GM23338 (cell line): ENCODE measurements around the gene FAM98C. TPM values are rescaled to one million over a fixed set of nuclear protein-coding genes. Genes with fewer than 3 reads are reported as not detected.

ENCODE experiments used
- ATAC-seq: fragments of 200-7000 bp; cut with Tn5 transposase; 3 replicates; pipeline ENCODE4 v1.9.1; 2020
- DNase-seq: peaks from one replicate; pipeline ENCODE4 v3.0.0-alpha.2; 2015; ENCODE audit warnings: low spot score
- H2AFZ ChIP-seq: fragments of 200-600 bp; sonication (generic); 2 replicates; pipeline ENCODE4 v1.8.0; 2016; ENCODE audit warnings: antibody characterized with exemption, mild to moderate bottlenecking, moderate library complexity
- H3F3A ChIP-seq: fragments of 200-600 bp; sonication (generic); replicated peaks from 2 replicates; pipeline ENCODE4 v1.8.0; 2017; ENCODE audit warnings: antibody characterized with exemption, mixed run types, low read depth
- H3K27ac ChIP-seq: fragments of 200-600 bp; sonication (generic); 2 replicates; pipeline ENCODE4 v1.6.1; 2016; ENCODE audit warnings: low read depth
- H3K27me3 ChIP-seq: fragments of 200-600 bp; sonication (generic); 2 replicates; pipeline ENCODE4 v1.8.0; 2016; ENCODE audit warnings: mild to moderate bottlenecking, mixed run types, moderate library complexity; ENCODE audit not compliant: insufficient read depth
- H3K36me3 ChIP-seq: fragments of 200-600 bp; sonication (generic); 2 replicates; pipeline ENCODE4 v1.8.0; 2016; ENCODE audit warnings: mild to moderate bottlenecking; ENCODE audit not compliant: insufficient read depth
- H3K4me1 ChIP-seq: fragments of 200-600 bp; sonication (generic); 2 replicates; pipeline ENCODE4 v1.8.0; 2016; ENCODE audit warnings: mild to moderate bottlenecking, moderate library complexity; ENCODE audit not compliant: insufficient read depth
- H3K4me2 ChIP-seq: fragments of 200-600 bp; sonication (generic); 2 replicates; pipeline ENCODE4 v1.7.1; 2017; ENCODE audit warnings: mixed run types
- H3K4me3 ChIP-seq: fragments of 200-600 bp; sonication (generic); 2 replicates; pipeline ENCODE4 v1.6.1; 2016; ENCODE audit warnings: mixed run types
- H3K79me2 ChIP-seq: fragments of 200-600 bp; sonication (generic); replicated peaks from 2 replicates; pipeline ENCODE4 v1.8.0; 2017; ENCODE audit warnings: mild to moderate bottlenecking; ENCODE audit not compliant: insufficient read depth
- H3K9me2 ChIP-seq: fragments of 200-600 bp; sonication (generic); 2 replicates; pipeline ENCODE4 v1.8.0; 2017; ENCODE audit not compliant: insufficient read depth
- H4K20me1 ChIP-seq: fragments of 200-600 bp; sonication (generic); replicated peaks from 2 replicates; pipeline ENCODE4 v1.8.0; 2017; ENCODE audit warnings: mild to moderate bottlenecking; ENCODE audit not compliant: insufficient read depth
- H3K27ac Mint-ChIP-seq: 2 replicates; pipeline ENCODE4 v1.8.0; 2020; ENCODE audit warnings: inconsistent platforms, mild to moderate bottlenecking, moderate library complexity, mixed read lengths
- H3K27me3 Mint-ChIP-seq: 3 replicates; pipeline ENCODE4 v1.8.0; 2022; ENCODE audit warnings: low read depth, mild to moderate bottlenecking, moderate library complexity, mixed read lengths, inconsistent platforms; ENCODE audit not compliant: insufficient read depth, poor library complexity
- H3K36me3 Mint-ChIP-seq: 3 replicates; pipeline ENCODE4 v1.8.0; 2021; ENCODE audit warnings: low read depth, mild to moderate bottlenecking, inconsistent platforms, moderate library complexity, mixed read lengths
- H3K4me1 Mint-ChIP-seq: 3 replicates; pipeline ENCODE4 v1.8.0; 2020; ENCODE audit warnings: mild to moderate bottlenecking, inconsistent platforms, mixed read lengths
- H3K4me3 Mint-ChIP-seq: 3 replicates; pipeline ENCODE4 v1.8.0; 2021; ENCODE audit warnings: moderate library complexity, mild to moderate bottlenecking, inconsistent platforms, mixed read lengths
- H3K9me3 Mint-ChIP-seq: 3 replicates; pipeline ENCODE4 v1.8.0; 2020; ENCODE audit warnings: moderate library complexity, mild to moderate bottlenecking, inconsistent platforms, mixed read lengths
- CREB1 ChIP-seq: fragments of 250-450 bp; sonication (Bioruptor Pico); IDR thresholded peaks from 2 replicates; pipeline ENCODE4 v1.5.0; 2020; ENCODE audit warnings: low read depth, mild to moderate bottlenecking, moderate library complexity
- EZH2 ChIP-seq: fragments of 200-600 bp; sonication (generic); IDR thresholded peaks from one replicate; pipeline ENCODE4 v1.8.0; 2017; ENCODE audit warnings: antibody characterized with exemption, mild to moderate bottlenecking, low read depth; ENCODE audit not compliant: unreplicated experiment
- EZH2phosphoT487 ChIP-seq: fragments of 200-600 bp; sonication (generic); IDR thresholded peaks from one replicate; pipeline ENCODE4 v1.8.1; 2018; ENCODE audit warnings: antibody characterized with exemption; ENCODE audit not compliant: unreplicated experiment
- JUNB ChIP-seq: IDR thresholded peaks from one replicate; pipeline ENCODE4 v1.6.1; 2016; ENCODE audit warnings: antibody characterized with exemption; ENCODE audit not compliant: unreplicated experiment
- NANOG ChIP-seq: IDR thresholded peaks from 2 replicates; pipeline ENCODE4 v1.6.1; 2016; ENCODE audit warnings: antibody characterized with exemption, borderline replicate concordance
- POLR2AphosphoS5 ChIP-seq: IDR thresholded peaks from 2 replicates; pipeline ENCODE4 v1.6.1; 2016; ENCODE audit warnings: antibody characterized with exemption, low read depth
- STAT1 ChIP-seq: IDR thresholded peaks from one replicate; pipeline ENCODE4 v1.6.1; 2016; ENCODE audit warnings: antibody characterized with exemption; ENCODE audit not compliant: unreplicated experiment
- ZNF114 ChIP-seq: fragments of 250-450 bp; sonication (Bioruptor Pico); IDR thresholded peaks from 2 replicates; pipeline ENCODE4 v1.5.0; 2020; ENCODE audit warnings: mild to moderate bottlenecking, moderate library complexity
- ZNF331 ChIP-seq: fragments of 250-450 bp; sonication (Bioruptor Pico); IDR thresholded peaks from 2 replicates; pipeline ENCODE4 v1.5.0; 2020; ENCODE audit warnings: low read depth, mild to moderate bottlenecking, moderate library complexity
- polyA plus RNA-seq: library from polyadenylated mRNA; unstranded; fragments of >200 nt; fragmentation: Nextera tagmentation; extraction: Ambion mirVana; gene quantifications from 2 replicates; pipeline ENCODE4 v1.2.1, GENCODE V29; 2016
- total RNA-seq: library from RNA; depleted of rRNA; stranded (reverse); fragments of >200 nt; shearing (Covaris generic); gene quantifications from 2 replicates; pipeline ENCODE4 v1.2.3, GENCODE V29; 2014
- TF ChIP-seq, protein P1 (sequence below): IDR thresholded peaks from 2 replicates; pipeline ENCODE4 v1.6.1; 2016; ENCODE audit warnings: antibody characterized with exemption
- TF ChIP-seq, protein P2 (sequence below), 2 experiments: fragments of 200-600 bp in 1 of 2; sonication (generic) in 1 of 2; conservative IDR thresholded peaks; 2 replicates each; pipeline versions ENCODE4 v1.5.1 to v1.6.1; 2016 to 2017; ENCODE audit warnings: antibody characterized with exemption in 2 of 2, low read depth in 2 of 2, mild to moderate bottlenecking in 2 of 2, moderate library complexity in 1 of 2
- TF ChIP-seq, protein P3 (sequence below): fragments of 250-450 bp; sonication (Bioruptor Pico); IDR thresholded peaks from 2 replicates; pipeline ENCODE4 v1.5.0; 2020; ENCODE audit warnings: mild to moderate bottlenecking, moderate library complexity
- TF ChIP-seq, protein P4 (sequence below): IDR thresholded peaks from one replicate; pipeline ENCODE4 v1.6.1; 2018; ENCODE audit warnings: antibody characterized with exemption; ENCODE audit not compliant: unreplicated experiment

The FAM98C gene
- total and polyA plus RNA-seq, 2 experiments from 2014 or later = 4.3 to 7.6 TPM

DNA sequence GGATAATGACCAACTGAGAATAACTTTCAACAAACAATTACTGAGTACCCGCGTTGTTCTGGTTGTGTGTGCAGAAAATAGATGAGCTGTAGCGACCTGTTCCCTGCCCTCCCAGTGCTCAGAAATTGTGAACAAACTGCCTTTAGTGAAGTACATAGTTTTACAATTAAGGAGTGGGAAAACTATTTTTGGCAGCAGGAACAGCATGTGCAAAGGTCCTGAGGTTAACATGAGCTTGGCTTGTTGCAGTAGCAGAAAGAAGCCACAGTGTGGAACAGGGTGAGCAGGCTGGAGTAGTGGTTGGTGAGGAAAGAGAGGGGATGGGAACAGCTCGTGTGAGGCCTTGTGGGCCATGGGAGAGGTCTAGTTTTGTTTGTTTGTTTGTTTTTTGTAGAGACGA, 46.6 kb downstream of the FAM98C start:
- Histone ChIP-seq H3K4me3 (no peak overlapping the region), H3K4me2 (no peak overlapping the region), H3K79me2 (no peaks in the 10 kb centered on the region), H3K36me3 (peaks cover 23% of the 10 kb centered on the region), H3K9me2 (no peaks in the 10 kb centered on the region), H4K20me1 (peaks cover 12% of the 10 kb centered on the region; the same call in 1 of the 2 replicates), H3K27ac (no peak overlapping the region), H3F3A (peaks cover 15% of the 10 kb centered on the region; the same call in 1 of the 2 replicates), H2AFZ (no peak overlapping the region), H3K4me1 (0 out of 2 replicates have a peak, but pooled peaks cover 4% of the 10 kb centered on the region), H3K27me3 (no peaks in the 10 kb centered on the region)
- Mint-ChIP-seq H3K27me3 (peaks cover 8% of the 10 kb centered on the region), H3K27ac (no peak overlapping the region), H3K36me3 (peaks cover 76% of the 10 kb centered on the region), H3K4me1 (peaks cover 10% of the 10 kb centered on the region), H3K4me3 (no peak overlapping the region), H3K9me3 (no peaks in the 10 kb centered on the region; the same call in 2 of the 3 replicates)
- no peak for DNase-seq
- no peak for ATAC-seq
- TF ChIP-seq JUNB (no peak), EZH2phosphoT487 (no peak), NANOG (no peak), EZH2 (no peak), CREB1 (CRISPR knock-in tag) (no peak), ZNF331 (CRISPR knock-in tag) (no peak), POLR2AphosphoS5 (no peak), ZNF114 (CRISPR knock-in tag) (no peak), STAT1 (no peak)
- TF ChIP-seq, protein P1, sequence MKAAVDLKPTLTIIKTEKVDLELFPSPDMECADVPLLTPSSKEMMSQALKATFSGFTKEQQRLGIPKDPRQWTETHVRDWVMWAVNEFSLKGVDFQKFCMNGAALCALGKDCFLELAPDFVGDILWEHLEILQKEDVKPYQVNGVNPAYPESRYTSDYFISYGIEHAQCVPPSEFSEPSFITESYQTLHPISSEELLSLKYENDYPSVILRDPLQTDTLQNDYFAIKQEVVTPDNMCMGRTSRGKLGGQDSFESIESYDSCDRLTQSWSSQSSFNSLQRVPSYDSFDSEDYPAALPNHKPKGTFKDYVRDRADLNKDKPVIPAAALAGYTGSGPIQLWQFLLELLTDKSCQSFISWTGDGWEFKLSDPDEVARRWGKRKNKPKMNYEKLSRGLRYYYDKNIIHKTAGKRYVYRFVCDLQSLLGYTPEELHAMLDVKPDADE = no peak
- TF ChIP-seq, protein P2, sequence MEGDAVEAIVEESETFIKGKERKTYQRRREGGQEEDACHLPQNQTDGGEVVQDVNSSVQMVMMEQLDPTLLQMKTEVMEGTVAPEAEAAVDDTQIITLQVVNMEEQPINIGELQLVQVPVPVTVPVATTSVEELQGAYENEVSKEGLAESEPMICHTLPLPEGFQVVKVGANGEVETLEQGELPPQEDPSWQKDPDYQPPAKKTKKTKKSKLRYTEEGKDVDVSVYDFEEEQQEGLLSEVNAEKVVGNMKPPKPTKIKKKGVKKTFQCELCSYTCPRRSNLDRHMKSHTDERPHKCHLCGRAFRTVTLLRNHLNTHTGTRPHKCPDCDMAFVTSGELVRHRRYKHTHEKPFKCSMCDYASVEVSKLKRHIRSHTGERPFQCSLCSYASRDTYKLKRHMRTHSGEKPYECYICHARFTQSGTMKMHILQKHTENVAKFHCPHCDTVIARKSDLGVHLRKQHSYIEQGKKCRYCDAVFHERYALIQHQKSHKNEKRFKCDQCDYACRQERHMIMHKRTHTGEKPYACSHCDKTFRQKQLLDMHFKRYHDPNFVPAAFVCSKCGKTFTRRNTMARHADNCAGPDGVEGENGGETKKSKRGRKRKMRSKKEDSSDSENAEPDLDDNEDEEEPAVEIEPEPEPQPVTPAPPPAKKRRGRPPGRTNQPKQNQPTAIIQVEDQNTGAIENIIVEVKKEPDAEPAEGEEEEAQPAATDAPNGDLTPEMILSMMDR (conservative IDR thresholded peaks at IDR 0.05; ENCODE audit: low read depth in 2 of 2) = no peak
- TF ChIP-seq, protein P3, sequence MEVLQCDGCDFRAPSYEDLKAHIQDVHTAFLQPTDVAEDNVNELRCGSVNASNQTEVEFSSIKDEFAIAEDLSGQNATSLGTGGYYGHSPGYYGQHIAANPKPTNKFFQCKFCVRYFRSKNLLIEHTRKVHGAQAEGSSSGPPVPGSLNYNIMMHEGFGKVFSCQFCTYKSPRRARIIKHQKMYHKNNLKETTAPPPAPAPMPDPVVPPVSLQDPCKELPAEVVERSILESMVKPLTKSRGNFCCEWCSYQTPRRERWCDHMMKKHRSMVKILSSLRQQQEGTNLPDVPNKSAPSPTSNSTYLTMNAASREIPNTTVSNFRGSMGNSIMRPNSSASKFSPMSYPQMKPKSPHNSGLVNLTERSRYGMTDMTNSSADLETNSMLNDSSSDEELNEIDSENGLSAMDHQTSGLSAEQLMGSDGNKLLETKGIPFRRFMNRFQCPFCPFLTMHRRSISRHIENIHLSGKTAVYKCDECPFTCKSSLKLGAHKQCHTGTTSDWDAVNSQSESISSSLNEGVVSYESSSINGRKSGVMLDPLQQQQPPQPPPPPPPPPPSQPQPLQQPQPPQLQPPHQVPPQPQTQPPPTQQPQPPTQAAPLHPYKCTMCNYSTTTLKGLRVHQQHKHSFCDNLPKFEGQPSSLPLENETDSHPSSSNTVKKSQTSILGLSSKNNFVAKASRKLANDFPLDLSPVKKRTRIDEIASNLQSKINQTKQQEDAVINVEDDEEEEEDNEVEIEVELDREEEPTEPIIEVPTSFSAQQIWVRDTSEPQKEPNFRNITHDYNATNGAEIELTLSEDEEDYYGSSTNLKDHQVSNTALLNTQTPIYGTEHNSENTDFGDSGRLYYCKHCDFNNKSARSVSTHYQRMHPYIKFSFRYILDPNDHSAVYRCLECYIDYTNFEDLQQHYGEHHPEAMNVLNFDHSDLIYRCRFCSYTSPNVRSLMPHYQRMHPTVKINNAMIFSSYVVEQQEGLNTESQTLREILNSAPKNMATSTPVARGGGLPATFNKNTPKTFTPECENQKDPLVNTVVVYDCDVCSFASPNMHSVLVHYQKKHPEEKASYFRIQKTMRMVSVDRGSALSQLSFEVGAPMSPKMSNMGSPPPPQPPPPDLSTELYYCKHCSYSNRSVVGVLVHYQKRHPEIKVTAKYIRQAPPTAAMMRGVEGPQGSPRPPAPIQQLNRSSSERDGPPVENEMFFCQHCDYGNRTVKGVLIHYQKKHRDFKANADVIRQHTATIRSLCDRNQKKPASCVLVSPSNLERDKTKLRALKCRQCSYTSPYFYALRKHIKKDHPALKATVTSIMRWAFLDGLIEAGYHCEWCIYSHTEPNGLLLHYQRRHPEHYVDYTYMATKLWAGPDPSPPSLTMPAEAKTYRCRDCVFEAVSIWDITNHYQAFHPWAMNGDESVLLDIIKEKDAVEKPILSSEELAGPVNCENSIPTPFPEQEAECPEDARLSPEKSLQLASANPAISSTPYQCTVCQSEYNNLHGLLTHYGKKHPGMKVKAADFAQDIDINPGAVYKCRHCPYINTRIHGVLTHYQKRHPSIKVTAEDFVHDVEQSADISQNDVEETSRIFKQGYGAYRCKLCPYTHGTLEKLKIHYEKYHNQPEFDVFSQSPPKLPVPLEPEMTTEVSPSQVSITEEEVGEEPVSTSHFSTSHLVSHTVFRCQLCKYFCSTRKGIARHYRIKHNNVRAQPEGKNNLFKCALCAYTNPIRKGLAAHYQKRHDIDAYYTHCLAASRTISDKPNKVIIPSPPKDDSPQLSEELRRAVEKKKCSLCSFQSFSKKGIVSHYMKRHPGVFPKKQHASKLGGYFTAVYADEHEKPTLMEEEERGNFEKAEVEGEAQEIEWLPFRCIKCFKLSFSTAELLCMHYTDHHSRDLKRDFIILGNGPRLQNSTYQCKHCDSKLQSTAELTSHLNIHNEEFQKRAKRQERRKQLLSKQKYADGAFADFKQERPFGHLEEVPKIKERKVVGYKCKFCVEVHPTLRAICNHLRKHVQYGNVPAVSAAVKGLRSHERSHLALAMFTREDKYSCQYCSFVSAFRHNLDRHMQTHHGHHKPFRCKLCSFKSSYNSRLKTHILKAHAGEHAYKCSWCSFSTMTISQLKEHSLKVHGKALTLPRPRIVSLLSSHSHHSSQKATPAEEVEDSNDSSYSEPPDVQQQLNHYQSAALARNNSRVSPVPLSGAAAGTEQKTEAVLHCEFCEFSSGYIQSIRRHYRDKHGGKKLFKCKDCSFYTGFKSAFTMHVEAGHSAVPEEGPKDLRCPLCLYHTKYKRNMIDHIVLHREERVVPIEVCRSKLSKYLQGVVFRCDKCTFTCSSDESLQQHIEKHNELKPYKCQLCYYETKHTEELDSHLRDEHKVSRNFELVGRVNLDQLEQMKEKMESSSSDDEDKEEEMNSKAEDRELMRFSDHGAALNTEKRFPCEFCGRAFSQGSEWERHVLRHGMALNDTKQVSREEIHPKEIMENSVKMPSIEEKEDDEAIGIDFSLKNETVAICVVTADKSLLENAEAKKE = no peak
- TF ChIP-seq, protein P4, sequence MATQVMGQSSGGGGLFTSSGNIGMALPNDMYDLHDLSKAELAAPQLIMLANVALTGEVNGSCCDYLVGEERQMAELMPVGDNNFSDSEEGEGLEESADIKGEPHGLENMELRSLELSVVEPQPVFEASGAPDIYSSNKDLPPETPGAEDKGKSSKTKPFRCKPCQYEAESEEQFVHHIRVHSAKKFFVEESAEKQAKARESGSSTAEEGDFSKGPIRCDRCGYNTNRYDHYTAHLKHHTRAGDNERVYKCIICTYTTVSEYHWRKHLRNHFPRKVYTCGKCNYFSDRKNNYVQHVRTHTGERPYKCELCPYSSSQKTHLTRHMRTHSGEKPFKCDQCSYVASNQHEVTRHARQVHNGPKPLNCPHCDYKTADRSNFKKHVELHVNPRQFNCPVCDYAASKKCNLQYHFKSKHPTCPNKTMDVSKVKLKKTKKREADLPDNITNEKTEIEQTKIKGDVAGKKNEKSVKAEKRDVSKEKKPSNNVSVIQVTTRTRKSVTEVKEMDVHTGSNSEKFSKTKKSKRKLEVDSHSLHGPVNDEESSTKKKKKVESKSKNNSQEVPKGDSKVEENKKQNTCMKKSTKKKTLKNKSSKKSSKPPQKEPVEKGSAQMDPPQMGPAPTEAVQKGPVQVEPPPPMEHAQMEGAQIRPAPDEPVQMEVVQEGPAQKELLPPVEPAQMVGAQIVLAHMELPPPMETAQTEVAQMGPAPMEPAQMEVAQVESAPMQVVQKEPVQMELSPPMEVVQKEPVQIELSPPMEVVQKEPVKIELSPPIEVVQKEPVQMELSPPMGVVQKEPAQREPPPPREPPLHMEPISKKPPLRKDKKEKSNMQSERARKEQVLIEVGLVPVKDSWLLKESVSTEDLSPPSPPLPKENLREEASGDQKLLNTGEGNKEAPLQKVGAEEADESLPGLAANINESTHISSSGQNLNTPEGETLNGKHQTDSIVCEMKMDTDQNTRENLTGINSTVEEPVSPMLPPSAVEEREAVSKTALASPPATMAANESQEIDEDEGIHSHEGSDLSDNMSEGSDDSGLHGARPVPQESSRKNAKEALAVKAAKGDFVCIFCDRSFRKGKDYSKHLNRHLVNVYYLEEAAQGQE = no peak
